Kidney tubule cell (primary cell): ENCODE data around the gene RO60.

Experiments
- DNase-seq: peaks from one replicate; pipeline ENCODE4 v3.0.0-alpha.2; 2018; ENCODE audit warnings: low spot score

Gene RO60

DNA sequence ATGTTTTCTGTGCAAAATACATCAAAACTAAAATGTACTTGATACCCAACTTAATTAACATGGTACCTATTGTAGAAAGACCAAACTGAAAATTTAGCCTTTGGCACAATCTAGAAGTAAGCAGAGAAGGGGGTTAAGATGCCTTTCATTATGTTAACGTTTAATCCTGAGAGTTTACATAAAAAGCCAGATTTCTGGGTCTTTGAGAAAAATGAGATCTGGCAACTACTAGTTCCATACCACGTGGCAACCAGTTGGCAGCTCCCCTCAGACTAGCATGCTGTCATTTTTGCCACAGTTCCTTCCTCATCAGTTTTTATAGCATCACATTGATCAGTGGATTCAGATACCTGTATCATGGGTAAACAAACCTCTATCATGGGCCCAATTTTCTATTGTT, 1.5 kb downstream of the RO60 start:
- peak; percentile 26 for DNase-seq

DNA sequence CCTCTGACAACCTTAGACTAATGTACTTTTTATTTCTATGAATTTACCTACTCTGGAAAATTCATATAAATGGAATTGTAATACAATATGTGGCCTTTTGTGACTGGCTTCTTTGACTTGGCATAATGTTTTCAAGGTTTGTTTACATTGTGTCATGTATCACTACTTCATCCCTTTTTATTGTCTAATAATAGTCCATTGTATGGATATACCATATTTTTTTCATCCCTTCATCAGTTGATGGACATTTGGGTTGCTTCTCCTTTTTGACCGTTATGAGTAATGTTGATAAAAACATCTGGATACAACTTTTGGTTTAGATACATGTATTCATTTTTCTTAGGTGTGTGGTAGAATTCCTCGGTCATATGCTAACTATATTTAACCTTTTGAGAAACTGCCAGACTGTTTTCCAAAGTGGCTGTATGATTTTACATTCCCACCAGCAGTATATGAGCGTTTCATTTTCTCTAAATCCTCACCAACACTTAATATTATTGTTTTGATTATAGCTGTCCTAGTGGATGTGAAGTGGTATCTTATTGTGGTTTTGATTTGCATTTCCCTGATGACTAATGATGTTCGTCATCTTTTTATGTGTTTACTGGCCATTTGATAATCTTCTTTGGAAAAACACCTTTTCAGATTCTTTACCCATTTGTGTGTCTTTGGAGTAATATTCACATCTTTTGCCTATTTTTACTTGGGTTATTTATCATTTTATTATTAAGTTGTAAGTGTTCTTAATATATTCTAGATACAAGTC, 3.5 kb downstream of the RO60 start:
- no peak for DNase-seq

GRCh38 chr1:193065954-193066353, 6.5 kb downstream of the RO60 start:
- no peak for DNase-seq

DNA sequence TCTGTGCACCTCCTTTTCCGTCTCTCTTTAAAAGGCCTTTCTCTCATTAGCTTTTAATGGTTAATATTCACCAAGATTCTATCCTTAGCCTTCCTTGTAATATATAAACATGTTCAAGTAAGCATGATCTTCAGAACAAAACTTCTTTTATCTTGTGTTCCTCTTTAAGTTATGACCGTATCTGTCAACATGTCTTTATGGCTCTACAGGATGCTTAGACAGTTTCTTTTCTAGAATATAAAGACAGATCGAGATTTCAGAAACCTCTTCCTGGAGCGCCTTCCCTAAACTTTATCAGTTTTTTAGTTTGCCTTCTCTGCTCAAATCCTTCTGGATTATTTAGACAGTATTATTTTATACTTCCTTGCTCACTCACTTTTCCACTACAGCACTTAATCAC, 7.2 kb downstream of the RO60 start:
- no peak for DNase-seq

DNA sequence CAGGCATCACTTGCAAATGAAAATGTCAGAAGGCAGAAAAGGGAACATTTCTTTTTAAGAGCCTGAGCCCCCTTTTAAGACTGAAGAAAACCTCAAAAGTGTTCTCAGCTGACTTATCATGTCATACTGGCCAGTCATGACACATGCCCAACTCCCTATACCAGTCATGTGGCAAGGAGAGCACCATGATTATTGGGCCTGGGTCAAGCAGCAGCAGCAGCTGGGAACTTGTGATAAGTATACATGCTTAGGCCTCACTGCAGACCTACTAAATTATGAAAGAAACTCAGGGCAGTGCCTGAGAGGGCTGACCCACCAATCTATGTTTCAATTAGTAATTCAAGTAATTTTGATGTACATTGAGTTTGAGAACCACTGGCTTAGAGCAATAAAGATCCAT, 8.6 kb downstream of the RO60 start:
- no peak for DNase-seq

DNA sequence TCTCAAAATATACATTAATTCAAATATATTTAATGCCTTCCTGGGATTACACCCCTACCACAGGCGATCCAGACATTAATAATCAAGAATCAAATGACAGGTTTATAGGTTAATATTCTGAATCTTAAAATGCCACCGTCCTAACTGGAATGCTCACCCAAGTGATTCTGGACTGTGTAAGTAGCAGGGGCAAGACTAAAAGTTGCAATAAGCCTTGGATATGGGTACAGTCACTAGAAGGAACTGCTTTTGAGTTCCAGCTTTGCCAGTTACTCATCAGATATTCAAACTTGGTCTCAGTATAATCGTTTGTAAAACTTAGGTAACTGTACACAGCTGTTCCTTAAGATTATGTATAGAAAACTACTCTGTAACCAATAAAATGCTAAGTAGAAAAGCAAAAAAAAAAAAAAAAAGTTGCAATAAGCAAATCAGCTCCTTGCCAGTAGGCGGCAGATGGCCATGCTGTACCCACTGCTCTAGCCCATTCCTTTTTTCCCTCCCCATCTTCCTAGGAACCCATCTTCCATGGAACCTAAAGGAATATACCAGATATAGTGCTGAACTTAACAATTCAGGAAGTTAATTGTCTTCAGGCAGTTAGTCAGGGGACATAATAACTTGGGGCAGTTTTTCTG, 10.5 kb downstream of the RO60 start:
- peak; percentile 11 for DNase-seq

DNA sequence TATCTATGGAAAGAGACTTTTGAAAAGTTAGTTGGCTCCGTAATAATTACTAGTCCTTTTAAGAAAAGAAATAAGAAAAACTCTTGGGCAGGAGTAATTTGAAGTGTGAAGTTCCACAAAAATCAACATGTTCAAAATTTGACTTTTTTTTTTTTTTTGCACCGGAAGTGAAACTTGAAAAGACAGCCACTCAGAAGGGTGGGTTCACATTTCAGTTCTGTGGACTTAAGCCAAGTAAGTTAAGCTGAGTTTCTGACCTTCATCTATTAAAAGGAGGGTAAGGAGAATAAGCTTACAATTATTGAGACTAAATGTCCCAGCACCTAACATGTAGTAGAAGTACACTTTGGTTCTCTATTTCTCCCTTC, 11.0 kb downstream of the RO60 start:
- DNase-seq, result no peak

GRCh38 chr1:193070942-193071341, 11.5 kb downstream of the RO60 start:
- DNase-seq, result no peak

GRCh38 chr1:193077991-193078390, 18.6 kb downstream of the RO60 start:
- DNase-seq, result peak; percentile 14

DNA sequence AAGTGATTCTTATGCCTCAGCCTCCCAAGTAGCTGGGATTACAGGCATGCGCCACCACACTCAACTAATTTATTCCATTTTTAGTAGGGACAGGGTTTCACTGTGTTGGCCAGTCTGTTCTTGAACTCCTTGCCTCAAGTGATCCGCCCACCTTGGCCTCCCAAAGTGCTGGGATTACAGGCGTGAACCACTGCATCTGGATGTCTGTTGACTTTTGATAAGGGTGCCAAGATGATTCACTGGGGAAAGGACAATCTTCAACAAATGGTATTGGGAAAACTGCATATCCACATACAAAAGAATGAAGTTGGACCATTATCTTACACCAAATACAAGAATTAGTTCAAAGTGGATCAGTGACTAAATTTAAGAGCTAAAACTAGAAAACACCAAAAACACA, 19.8 kb downstream of the RO60 start:
- no peak for DNase-seq

DNA sequence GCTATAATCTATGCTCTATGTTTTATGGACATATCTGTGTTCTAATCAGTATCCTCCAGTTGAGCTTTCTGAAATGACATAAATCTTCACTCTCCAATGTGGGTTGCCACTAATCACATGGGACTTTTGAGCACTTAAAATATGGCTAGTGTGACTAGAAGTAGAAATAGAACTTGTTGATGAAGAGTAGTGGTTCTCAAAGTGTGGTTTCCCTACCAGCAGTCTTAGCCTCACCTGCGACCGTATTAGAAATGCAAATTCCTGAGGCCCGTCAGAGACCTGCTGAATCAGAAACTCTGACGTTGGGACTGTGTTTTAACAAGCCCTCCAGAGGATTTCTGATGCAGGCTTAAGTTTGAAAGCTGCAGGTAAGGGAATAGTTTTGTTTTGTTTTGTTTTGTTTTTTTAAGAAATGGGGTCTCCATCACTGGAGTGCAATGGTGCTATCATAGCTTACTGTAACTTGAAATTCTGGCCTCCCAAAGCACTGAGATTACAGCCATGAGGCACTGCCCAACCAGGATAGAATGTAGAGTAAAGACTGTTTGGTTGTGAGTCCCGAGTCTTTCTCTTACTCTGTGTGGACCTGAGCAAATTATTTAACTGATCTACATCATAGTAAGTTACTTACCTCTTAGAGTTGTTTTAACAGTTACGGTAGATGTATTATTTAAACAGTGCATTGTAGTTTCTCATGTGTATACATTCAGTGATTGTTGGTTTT, 24.1 kb downstream of the RO60 start:
- DNase-seq, result no peak

- DNase-seq, result no peak
Measured at GRCh38 chr1:193085263-193085662, 25.9 kb downstream of the RO60 start.

DNA sequence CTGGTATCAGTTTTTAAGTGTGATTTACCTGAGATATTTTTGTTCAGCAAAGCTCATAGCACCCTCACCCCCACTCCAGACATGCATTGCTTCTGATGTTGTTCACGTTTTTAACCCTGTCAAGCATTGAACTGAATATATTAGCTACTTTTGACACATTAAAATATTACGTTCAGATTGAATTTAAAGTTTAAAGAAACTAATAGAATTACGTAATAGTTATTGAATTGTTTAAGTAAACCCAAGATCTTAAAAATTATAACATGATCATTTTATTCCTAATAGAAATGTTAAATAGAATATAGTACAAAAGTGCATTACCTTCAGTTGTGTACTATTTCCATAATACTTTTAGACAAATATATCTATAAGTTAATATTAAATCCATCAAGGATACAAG, 26.9 kb downstream of the RO60 start:
- DNase-seq, result no peak

DNA sequence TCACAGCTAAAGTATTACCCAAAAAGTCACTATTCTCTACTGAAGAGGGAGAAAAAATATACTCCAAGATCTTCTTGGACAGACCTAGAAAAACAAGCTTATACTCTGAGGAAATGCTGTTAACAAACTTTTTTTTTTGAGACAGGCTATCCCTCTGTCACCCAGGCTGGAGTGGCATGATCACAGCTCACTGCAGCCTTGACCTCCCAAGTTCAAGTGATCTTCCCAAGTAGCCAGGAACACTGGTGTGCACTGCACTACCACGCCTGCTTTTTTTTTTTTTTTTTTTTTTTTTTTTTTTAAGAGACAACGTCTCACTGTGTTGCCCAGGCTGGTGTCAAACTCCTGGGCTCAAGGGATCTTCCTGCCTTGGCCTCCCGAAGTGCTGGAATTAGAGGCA, 28.5 kb downstream of the RO60 start:
- no peak for DNase-seq

- no peak for DNase-seq
Measured at GRCh38 chr1:193090865-193091264, 31.5 kb downstream of the RO60 start.

- no peak for DNase-seq
Measured at GRCh38 chr1:193094112-193094511, 34.7 kb downstream of the RO60 start.

DNA sequence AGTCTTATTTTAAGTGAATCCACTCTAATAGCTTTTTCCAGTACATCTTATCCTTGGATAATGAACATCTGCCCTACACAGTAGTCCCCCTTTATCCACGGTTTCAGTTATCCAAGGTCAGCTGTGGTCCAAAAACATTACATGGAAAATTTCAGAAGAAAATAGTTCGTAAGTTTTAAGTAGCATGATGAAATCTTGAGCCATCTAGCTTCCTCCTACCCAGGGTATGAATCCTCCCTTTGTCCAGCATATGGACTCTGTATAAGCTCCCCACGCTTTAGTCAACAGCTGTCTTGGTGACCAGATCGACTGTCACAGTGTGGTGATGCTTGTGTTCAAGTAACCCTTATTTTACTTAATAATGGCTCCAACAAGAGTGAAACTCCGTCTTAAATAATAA, 43.2 kb downstream of the RO60 start:
- DNase-seq, result no peak

GRCh38 chr1:193103759-193104501, 44.5 kb downstream of the RO60 start:
- no peak for DNase-seq

DNA sequence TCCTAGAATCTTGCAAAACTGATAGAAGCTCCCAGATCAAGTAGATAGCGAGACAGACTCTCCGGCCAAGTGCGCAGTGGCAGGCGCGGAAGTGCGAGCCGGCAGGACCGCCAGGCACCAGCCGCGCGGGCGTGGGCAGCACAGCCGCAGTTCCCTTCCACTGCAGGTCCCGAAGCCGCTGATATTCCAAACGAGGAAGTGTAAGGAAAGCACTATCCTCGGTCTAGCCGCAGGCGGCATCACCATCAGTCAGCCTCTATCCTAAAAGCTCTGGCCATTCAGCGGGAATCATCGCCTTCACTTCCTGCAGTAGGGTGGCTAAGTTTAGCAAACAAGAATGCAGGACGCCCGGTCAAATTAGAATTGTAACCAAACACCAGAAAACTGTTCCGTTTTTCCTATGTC, 45.1 kb downstream of the RO60 start:
- peak; percentile 75 for DNase-seq

DNA sequence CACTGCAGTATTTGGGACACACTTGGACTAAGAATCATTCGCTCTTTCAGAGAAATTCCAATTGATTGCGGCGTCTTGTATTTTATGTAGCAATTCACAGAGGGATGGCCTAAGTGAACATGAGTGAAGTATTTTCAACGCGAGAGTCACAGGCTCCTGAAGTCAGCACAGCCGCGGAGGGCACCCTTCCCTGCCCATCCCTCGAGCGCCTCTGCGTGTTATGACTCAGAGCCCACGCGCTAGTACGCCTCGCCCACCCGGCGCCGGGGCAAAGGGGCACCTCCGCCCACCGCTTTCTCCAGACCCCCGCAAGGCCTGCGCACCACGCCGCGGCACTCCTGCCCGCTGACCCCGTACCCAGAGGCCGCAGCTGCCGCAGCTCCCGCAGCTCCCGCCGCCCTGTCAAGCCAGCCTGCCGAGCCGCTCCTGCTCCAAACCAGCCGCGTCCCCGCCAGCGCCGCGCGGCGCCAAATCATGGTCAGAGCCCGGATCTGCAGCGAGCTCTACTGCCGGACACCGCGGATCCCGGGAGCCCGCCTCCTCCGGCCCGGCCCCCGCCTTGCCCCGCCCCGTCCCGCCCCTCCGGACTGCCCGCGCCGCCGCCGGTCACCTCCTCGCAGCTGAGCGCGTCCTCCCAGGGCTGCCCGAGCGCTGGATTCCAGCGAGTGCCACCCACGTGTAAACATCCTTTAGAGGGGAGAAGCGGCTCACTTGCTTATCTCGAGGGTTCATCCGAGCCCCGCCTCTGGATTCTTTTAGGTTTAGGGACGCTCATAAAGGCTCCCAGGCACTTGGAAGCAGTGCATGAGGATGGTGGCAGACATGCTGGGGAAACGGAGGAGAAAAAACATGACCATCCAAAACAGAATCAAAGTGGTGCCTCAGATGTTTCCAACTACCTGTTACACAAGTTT, 45.8 kb downstream of the RO60 start, which contains the start of gene GLRX2:
GLRX2 (minus strand) TSS at position 508 of the 914 bp plus-strand sequence; CDS start at position 476, 32 bp downstream.
- peak; percentile 90 for DNase-seq

GRCh38 chr1:193105821-193106177, 46.4 kb downstream of the RO60 start:
- DNase-seq, result no peak
